Neuronal stem cell (in vitro differentiated cells): ENCODE data around the gene DOCK9.

ENCODE experiments used
- DNase-seq: peaks from one replicate; pipeline ENCODE4 v3.0.0-alpha.2; 2013; ENCODE audit warnings: low spot score
- H2AFZ ChIP-seq: one replicate; pipeline ENCODE4 v1.6.1; 2013; ENCODE audit warnings: mild to moderate bottlenecking, low read length, inconsistent platforms
- H2AK5ac ChIP-seq: 2 replicates; pipeline ENCODE4 v1.6.1; 2013; ENCODE audit warnings: low read depth, mild to moderate bottlenecking, inconsistent platforms, low read length, moderate library complexity, mixed read lengths
- H2BK120ac ChIP-seq: 2 replicates; pipeline ENCODE4 v1.6.1; 2013; ENCODE audit warnings: low read depth, mild to moderate bottlenecking, inconsistent platforms, low read length, moderate library complexity, mixed read lengths
- H2BK12ac ChIP-seq: one replicate; pipeline ENCODE4 v1.6.1; 2013; ENCODE audit warnings: low read length, inconsistent platforms
- H2BK15ac ChIP-seq: 2 replicates; pipeline ENCODE4 v1.6.1; 2013; ENCODE audit warnings: mild to moderate bottlenecking, low read length, inconsistent platforms, mixed read lengths
- H2BK5ac ChIP-seq: one replicate; pipeline ENCODE4 v1.6.1; 2013; ENCODE audit warnings: inconsistent platforms, mild to moderate bottlenecking, low read length, moderate library complexity
- H3K14ac ChIP-seq: one replicate; pipeline ENCODE4 v1.6.1; 2013; ENCODE audit warnings: low read length, inconsistent platforms
- H3K18ac ChIP-seq: 2 replicates; pipeline ENCODE4 v1.6.1; 2013; ENCODE audit warnings: low read length, inconsistent platforms
- H3K23ac ChIP-seq: 2 replicates; pipeline ENCODE4 v1.6.1; 2013; ENCODE audit warnings: low read depth, mild to moderate bottlenecking, mixed read lengths, low read length, inconsistent platforms; ENCODE audit not compliant: poor library complexity
- H3K27ac ChIP-seq: replicated peaks from 3 replicates; pipeline ENCODE4 v1.5.1; 2013; ENCODE audit warnings: low read length, inconsistent platforms
- H3K27me3 ChIP-seq, 3 experiments: 2 replicates each; pipeline ENCODE4 v1.6.1; 2013; ENCODE audit warnings: low read length in 3 of 3, mild to moderate bottlenecking in 2 of 3, inconsistent platforms in 1 of 3, low read depth in 1 of 3, mixed read lengths in 1 of 3, moderate library complexity in 1 of 3; ENCODE audit not compliant: control insufficient read depth in 3 of 3, insufficient read depth in 3 of 3
- H3K36me3 ChIP-seq, 2 donors: replicated peaks in 1 of 2; 2 replicates each; pipeline ENCODE4 v1.6.1; 2013; ENCODE audit warnings: low read length in 2 of 2; ENCODE audit not compliant: control insufficient read depth in 2 of 2, insufficient read depth in 2 of 2
- H3K4ac ChIP-seq: 2 replicates; pipeline ENCODE4 v1.6.1; 2013; ENCODE audit warnings: inconsistent platforms, mild to moderate bottlenecking, low read length, moderate library complexity
- H3K4me1 ChIP-seq, 2 donors: 1 replicate in 1 of 2; 2 replicates in 1 of 2; pipeline ENCODE4 v1.6.1; 2013; ENCODE audit warnings: low read length in 2 of 2, low read depth in 1 of 2; ENCODE audit not compliant: control insufficient read depth in 2 of 2, insufficient read depth in 1 of 2
- H3K4me2 ChIP-seq: one replicate; pipeline ENCODE4 v1.6.1; 2013; ENCODE audit warnings: mild to moderate bottlenecking, low read length, inconsistent platforms; ENCODE audit not compliant: insufficient read depth, poor library complexity, severe bottlenecking
- H3K4me3 ChIP-seq, 2 donors: 2 replicates each; pipeline ENCODE4 v1.5.1; 2013; ENCODE audit warnings: low read length in 2 of 2, mild to moderate bottlenecking in 2 of 2, inconsistent platforms in 1 of 2, moderate library complexity in 1 of 2
- H3K79me1 ChIP-seq: one replicate; pipeline ENCODE4 v1.6.1; 2013; ENCODE audit warnings: low read depth, mild to moderate bottlenecking, inconsistent platforms, low read length, moderate library complexity
- H3K9ac ChIP-seq: one replicate; pipeline ENCODE4 v1.6.1; 2013; ENCODE audit warnings: mild to moderate bottlenecking, low read depth, low read length, inconsistent platforms; ENCODE audit not compliant: poor library complexity
- H3K9me3 ChIP-seq, 2 donors: replicated peaks in 1 of 2; 2 replicates each; pipeline versions ENCODE3 to v1.6.1; 2013; ENCODE audit warnings: low read length in 2 of 2, mild to moderate bottlenecking in 2 of 2, inconsistent platforms in 1 of 2, low read depth in 1 of 2, mixed read lengths in 1 of 2, moderate library complexity in 1 of 2; ENCODE audit not compliant: control insufficient read depth in 2 of 2, insufficient read depth in 1 of 2
- H4K8ac ChIP-seq: one replicate; pipeline ENCODE4 v1.6.1; 2013; ENCODE audit warnings: low read depth, mild to moderate bottlenecking, inconsistent platforms, low read length, moderate library complexity
- H4K91ac ChIP-seq: one replicate; pipeline ENCODE4 v1.6.1; 2013; ENCODE audit warnings: low read length, low read depth, mild to moderate bottlenecking, inconsistent platforms; ENCODE audit not compliant: poor library complexity
- WGBS, 2 donors: extraction: QIAGEN DNeasy Blood & Tissue Kit; methylation state at CpG; one replicate each; pipeline ENCODE4 v1.1.7; 2013; ENCODE audit warnings: missing lambda C conversion rate in 2 of 2, mixed read lengths in 1 of 2; ENCODE audit not compliant: insufficient read length in 2 of 2, insufficient replicate concordance in 1 of 2; ENCODE audit errors: extremely low coverage in 2 of 2; 5-methylcytosine and 5-hydroxymethylcytosine counted together

Gene DOCK9

DNA sequence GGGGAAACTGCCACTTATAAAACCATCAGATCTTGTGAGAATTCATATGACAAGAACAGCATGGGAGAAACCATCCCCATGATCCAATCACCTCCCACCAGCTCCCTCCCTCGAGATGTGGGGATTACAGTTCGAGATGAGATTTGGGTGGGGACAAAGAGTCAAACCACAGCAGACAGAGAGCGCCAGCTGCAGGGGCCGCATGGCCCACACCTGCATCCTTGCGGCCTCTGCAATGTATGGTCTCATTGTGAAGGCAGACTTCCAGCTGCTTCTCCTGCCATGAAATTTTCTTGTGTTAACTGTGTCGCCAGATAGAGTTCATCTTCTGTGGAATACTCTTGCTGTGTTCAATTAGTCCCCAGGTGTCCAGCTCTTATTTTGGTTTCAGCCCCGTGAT, 208.1 kb downstream of the DOCK9 start:
- peaks cover 0 to 18% (median 0%) of the 10 kb centered on the region in 3 experiments for H3K27me3 ChIP-seq
- no peaks in the 10 kb centered on the region for H3K9me3 ChIP-seq
- H3K79me1 ChIP-seq: no peaks in the 10 kb centered on the region
- H2BK12ac ChIP-seq: no peak overlapping the region
- no peaks in the 10 kb centered on the region for H3K36me3 ChIP-seq
- H2BK15ac ChIP-seq: no peak overlapping the region
- no peak overlapping the region for H3K4ac ChIP-seq
- no peak overlapping the region for H2AFZ ChIP-seq
- no peak overlapping the region for H3K9ac ChIP-seq
- no peak overlapping the region for H2BK120ac ChIP-seq
- H3K23ac ChIP-seq: no peak overlapping the region
- H4K91ac ChIP-seq: no peak overlapping the region
- H3K18ac ChIP-seq: no peak overlapping the region
- DNase-seq: no peak
- H3K27ac ChIP-seq: no peak overlapping the region
- no peak overlapping the region for H4K8ac ChIP-seq
- no peak overlapping the region for H2AK5ac ChIP-seq
- no peaks in the 10 kb centered on the region for H3K4me1 ChIP-seq
- H2BK5ac ChIP-seq: no peak overlapping the region
- H3K14ac ChIP-seq: no peak overlapping the region
- WGBS, 2 donors: no CpG with 5 or more reads among the region's 7 CpGs
- no peak overlapping the region for H3K4me3 ChIP-seq
- H3K4me2 ChIP-seq: no peak overlapping the region

DNA sequence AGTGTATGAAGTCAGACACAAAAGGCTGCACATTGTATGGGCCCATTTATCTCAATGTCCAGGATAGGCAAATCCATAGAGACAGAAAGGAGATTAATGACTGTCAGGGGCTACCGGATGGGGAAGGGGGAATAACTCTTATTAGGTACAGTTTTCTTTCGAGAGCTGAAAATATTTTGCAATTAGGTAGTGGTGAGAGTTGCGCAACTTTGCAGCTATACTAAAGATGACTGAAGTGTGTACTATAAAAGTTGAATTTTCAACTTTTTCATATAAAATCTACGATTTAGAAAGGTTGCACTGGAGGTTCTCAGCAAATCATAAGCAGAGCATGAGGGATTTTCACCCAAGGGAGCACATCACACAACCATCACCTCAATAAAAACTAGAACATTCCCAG, 209.3 kb downstream of the DOCK9 start:
- H3K4me3 ChIP-seq: no peak overlapping the region
- no peak for DNase-seq
- H2BK15ac ChIP-seq: no peak overlapping the region
- H3K4me2 ChIP-seq: no peak overlapping the region
- H3K14ac ChIP-seq: no peak overlapping the region
- no peak overlapping the region for H3K9ac ChIP-seq
- no peak overlapping the region for H3K27ac ChIP-seq
- H3K36me3 ChIP-seq: no peaks in the 10 kb centered on the region
- WGBS, 2 donors: no CpG with 5 or more reads among the region's 4 CpGs
- H3K4me1 ChIP-seq: no peaks in the 10 kb centered on the region
- no peak overlapping the region for H2BK5ac ChIP-seq
- no peak overlapping the region for H2AFZ ChIP-seq
- no peak overlapping the region for H4K91ac ChIP-seq
- H2BK12ac ChIP-seq: no peak overlapping the region
- no peaks in the 10 kb centered on the region for H3K79me1 ChIP-seq
- peaks cover 0 to 18% (median 0%) of the 10 kb centered on the region in 3 experiments for H3K27me3 ChIP-seq
- no peak overlapping the region for H4K8ac ChIP-seq
- no peak overlapping the region for H2BK120ac ChIP-seq
- H3K9me3 ChIP-seq: no peaks in the 10 kb centered on the region
- no peak overlapping the region for H3K18ac ChIP-seq
- H2AK5ac ChIP-seq: no peak overlapping the region
- H3K23ac ChIP-seq: no peak overlapping the region
- H3K4ac ChIP-seq: no peak overlapping the region

- H3K4ac ChIP-seq: no peak overlapping the region
- no peak overlapping the region for H3K9ac ChIP-seq
- H3K18ac ChIP-seq: no peak overlapping the region
- no peak overlapping the region for H3K23ac ChIP-seq
- H3K27ac ChIP-seq: no peak overlapping the region
- no peak overlapping the region for H4K8ac ChIP-seq
- H2AFZ ChIP-seq: no peak overlapping the region
- no peak for DNase-seq
- WGBS, 2 donors: no CpG with 5 or more reads among the region's 11 CpGs
- H3K36me3 ChIP-seq: no peaks in the 10 kb centered on the region
- no peak overlapping the region for H3K4me2 ChIP-seq
- H2BK5ac ChIP-seq: no peak overlapping the region
- H2BK12ac ChIP-seq: no peak overlapping the region
- no peaks in the 10 kb centered on the region for H3K9me3 ChIP-seq
- no peaks in the 10 kb centered on the region for H3K79me1 ChIP-seq
- no peak overlapping the region for H4K91ac ChIP-seq
- no peak overlapping the region for H2BK15ac ChIP-seq
- no peak overlapping the region for H2AK5ac ChIP-seq
- no peaks in the 10 kb centered on the region for H3K4me1 ChIP-seq
- H2BK120ac ChIP-seq: no peak overlapping the region
- H3K4me3 ChIP-seq: no peak overlapping the region
- peaks cover 0 to 18% (median 0%) of the 10 kb centered on the region in 3 experiments for H3K27me3 ChIP-seq
- no peak overlapping the region for H3K14ac ChIP-seq
Measured at GRCh38 chr13:98766697-98767096, 211.2 kb downstream of the DOCK9 start.

DNA sequence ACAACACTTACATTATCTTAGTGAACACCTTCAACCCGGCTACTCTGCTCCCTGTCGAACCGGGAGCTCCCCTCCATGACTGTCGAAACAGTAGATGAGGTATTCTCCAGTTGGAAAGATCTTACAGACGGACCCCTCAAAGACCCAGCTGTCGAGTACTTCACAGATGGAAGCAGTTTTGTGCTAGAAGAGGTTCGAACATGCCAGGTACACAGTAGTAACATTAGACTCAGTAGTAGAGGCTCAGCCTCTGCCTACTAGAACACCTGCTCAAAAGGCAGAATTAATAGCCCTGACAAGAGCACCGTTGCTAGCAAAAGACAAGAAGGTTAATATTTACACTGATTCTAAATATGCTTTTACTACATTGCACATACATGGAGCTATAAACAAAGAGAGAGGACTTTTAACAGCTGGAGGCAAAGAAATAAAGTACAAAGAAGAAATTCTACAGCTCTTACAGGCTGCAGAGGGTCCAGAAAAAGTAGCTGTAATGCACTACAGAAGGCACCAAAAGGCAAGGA, 211.8 kb downstream of the DOCK9 start:
- H3K4me1 ChIP-seq: no peaks in the 10 kb centered on the region
- H2BK15ac ChIP-seq: no peak overlapping the region
- no peak overlapping the region for H3K4ac ChIP-seq
- H3K4me2 ChIP-seq: no peak overlapping the region
- H2AFZ ChIP-seq: no peak overlapping the region
- H3K27me3 ChIP-seq: peaks cover 0 to 18% (median 0%) of the 10 kb centered on the region in 3 experiments
- H3K14ac ChIP-seq: no peak overlapping the region
- H2BK5ac ChIP-seq: no peak overlapping the region
- H3K79me1 ChIP-seq: no peaks in the 10 kb centered on the region
- no peak overlapping the region for H2AK5ac ChIP-seq
- H3K36me3 ChIP-seq: no peaks in the 10 kb centered on the region
- no peak overlapping the region for H3K9ac ChIP-seq
- no peak overlapping the region for H4K91ac ChIP-seq
- H3K4me3 ChIP-seq: no peak overlapping the region
- H3K23ac ChIP-seq: no peak overlapping the region
- no peak overlapping the region for H3K18ac ChIP-seq
- no peak for DNase-seq
- no peak overlapping the region for H2BK120ac ChIP-seq
- no peaks in the 10 kb centered on the region for H3K9me3 ChIP-seq
- H3K27ac ChIP-seq: no peak overlapping the region
- WGBS, 2 donors: no CpG with 5 or more reads among the region's 8 CpGs
- no peak overlapping the region for H2BK12ac ChIP-seq
- H4K8ac ChIP-seq: no peak overlapping the region
